Testis (tissue), 2 donors: ENCODE results near the gene ENTPD6.

ENCODE experiments used
- POLR2A ChIP-seq: fragments of 450-650 bp; IDR thresholded peaks from one replicate; pipeline ENCODE4 v1.6.1; 2017; ENCODE audit warnings: antibody characterized with exemption, mild to moderate bottlenecking, moderate library complexity
- TF ChIP-seq, protein P1 (sequence below), 3 experiments: fragments of 450-650 bp in 2 of 3; fragments of 200-600 bp in 1 of 3; sonication (generic) in 1 of 3; IDR thresholded peaks; one replicate each; pipeline ENCODE4 v1.5.1; 2016 to 2019; ENCODE audit warnings: antibody characterized with exemption in 3 of 3, mild to moderate bottlenecking in 2 of 3, moderate library complexity in 1 of 3

DNA sequence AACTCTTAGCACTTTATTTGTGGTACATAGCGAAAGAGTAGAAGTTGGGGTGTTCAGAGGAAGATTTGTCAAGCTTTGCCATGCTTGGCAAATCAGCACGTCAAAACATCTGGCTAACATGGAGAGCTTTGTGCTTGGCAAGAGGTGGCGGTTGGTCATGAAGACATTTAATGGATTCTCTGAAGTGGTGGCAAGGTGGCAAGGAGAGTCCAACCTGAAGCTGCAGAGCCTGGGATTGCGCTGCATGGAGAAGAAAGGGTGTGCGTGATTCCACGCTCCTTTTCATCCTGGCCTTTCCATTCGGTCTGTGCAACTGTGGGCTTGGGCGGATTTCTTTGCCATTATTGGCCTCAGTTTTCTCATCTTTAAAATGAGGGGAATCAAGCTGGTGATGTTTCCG lies 55.5 kb downstream of the ENTPD6 start:
- TF ChIP-seq, protein P1, sequence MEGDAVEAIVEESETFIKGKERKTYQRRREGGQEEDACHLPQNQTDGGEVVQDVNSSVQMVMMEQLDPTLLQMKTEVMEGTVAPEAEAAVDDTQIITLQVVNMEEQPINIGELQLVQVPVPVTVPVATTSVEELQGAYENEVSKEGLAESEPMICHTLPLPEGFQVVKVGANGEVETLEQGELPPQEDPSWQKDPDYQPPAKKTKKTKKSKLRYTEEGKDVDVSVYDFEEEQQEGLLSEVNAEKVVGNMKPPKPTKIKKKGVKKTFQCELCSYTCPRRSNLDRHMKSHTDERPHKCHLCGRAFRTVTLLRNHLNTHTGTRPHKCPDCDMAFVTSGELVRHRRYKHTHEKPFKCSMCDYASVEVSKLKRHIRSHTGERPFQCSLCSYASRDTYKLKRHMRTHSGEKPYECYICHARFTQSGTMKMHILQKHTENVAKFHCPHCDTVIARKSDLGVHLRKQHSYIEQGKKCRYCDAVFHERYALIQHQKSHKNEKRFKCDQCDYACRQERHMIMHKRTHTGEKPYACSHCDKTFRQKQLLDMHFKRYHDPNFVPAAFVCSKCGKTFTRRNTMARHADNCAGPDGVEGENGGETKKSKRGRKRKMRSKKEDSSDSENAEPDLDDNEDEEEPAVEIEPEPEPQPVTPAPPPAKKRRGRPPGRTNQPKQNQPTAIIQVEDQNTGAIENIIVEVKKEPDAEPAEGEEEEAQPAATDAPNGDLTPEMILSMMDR (IDR thresholded peaks at IDR 0.05) = no peak
- no peak for TF ChIP-seq POLR2A
